SK-N-MC (cell line): ENCODE data around the gene HYI.

Experiments used
- DNase-seq: peaks from one replicate; pipeline ENCODE4 v3.0.0-alpha.2; 2011; ENCODE audit warnings: low read depth, low spot score
- H3K27ac ChIP-seq: fragments of 200-600 bp; sonication (generic); 2 replicates; pipeline ENCODE4 v1.5.1; 2016; ENCODE audit warnings: mixed run types
- H3K36me3 ChIP-seq: fragments of 200-600 bp; sonication (generic); 2 replicates; pipeline ENCODE4 v1.6.1; 2017; ENCODE audit warnings: antibody characterized with exemption, low read length, mixed read lengths; ENCODE audit not compliant: insufficient read depth
- H3K4me3 ChIP-seq: fragments of 200-600 bp; sonication (generic); 2 replicates; pipeline ENCODE4 v1.5.1; 2016
- H3K9ac ChIP-seq: fragments of 200-600 bp; sonication (generic); 2 replicates; pipeline ENCODE4 v1.8.0; 2017; ENCODE audit warnings: mixed run types, mixed read lengths; ENCODE audit not compliant: insufficient read length
- H3K9me3 ChIP-seq: fragments of 200-600 bp; sonication (generic); 2 replicates; pipeline ENCODE4 v1.6.1; 2017; ENCODE audit warnings: low read depth, mild to moderate bottlenecking, antibody characterized with exemption, low read length, moderate library complexity, mixed read lengths
- EZH2 ChIP-seq: fragments of 200-600 bp; sonication (generic); IDR thresholded peaks from one replicate; pipeline ENCODE4 v1.6.1; 2017; ENCODE audit warnings: antibody characterized with exemption
- FOXP2 ChIP-seq: optimal IDR thresholded peaks from 2 replicates; pipeline ENCODE3; 2011; ENCODE audit warnings: mild to moderate bottlenecking, moderate library complexity; ENCODE audit not compliant: insufficient read depth; ENCODE audit errors: extremely low read length, control extremely low read depth
- POLR2AphosphoS5 ChIP-seq: IDR thresholded peaks from 2 replicates; pipeline ENCODE4 v1.6.1; 2012; ENCODE audit warnings: mild to moderate bottlenecking, low read depth, low read length, borderline replicate concordance

The HYI gene

GRCh38 chr1:43405219-43405875 lies 48.4 kb downstream of the HYI start:
- DNase-seq: no peak
- Histone ChIP-seq H3K9ac (no peak overlapping the region), H3K36me3 (peaks cover 35% of the 10 kb centered on the region), H3K9me3 (no peaks in the 10 kb centered on the region), H3K4me3 (no peak overlapping the region), H3K27ac (no peak overlapping the region)
- TF ChIP-seq EZH2 (no peak), POLR2AphosphoS5 (no peak), FOXP2 (no peak)

GRCh38 chr1:43404353-43404752 lies 49.4 kb downstream of the HYI start:
- no peak overlapping the region for H3K27ac ChIP-seq
- no peak for TF ChIP-seq EZH2
- no peak for TF ChIP-seq FOXP2
- no peak for TF ChIP-seq POLR2AphosphoS5

GRCh38 chr1:43402089-43402865 lies 51.5 kb downstream of the HYI start:
- DNase-seq: no peak
- H3K9me3 ChIP-seq: no peaks in the 10 kb centered on the region
- TF ChIP-seq FOXP2 (no peak), EZH2 (no peak), POLR2AphosphoS5 (no peak)
- H3K36me3 ChIP-seq: peaks cover 23% of the 10 kb centered on the region
- no peak overlapping the region for H3K9ac ChIP-seq
- no peak overlapping the region for H3K4me3 ChIP-seq
- no peak overlapping the region for H3K27ac ChIP-seq

More at GRCh38 chr1:43404353-43404752, 49.4 kb downstream of the HYI start:
- Histone ChIP-seq H3K4me3 (no peak overlapping the region), H3K36me3 (peaks cover 28% of the 10 kb centered on the region), H3K9me3 (no peaks in the 10 kb centered on the region), H3K9ac (no peak overlapping the region)
- DNase-seq: no peak
